NCI-H2196 (cell line): ENCODE measurements around the gene TSC2.

Experiments
- DNase-seq: peaks from one replicate; lab custom pipeline; 2025; ENCODE audit not compliant: unreplicated experiment; lab: John Stamatoyannopoulos, UW

TSC2 gene

GRCh38 chr16:2047330-2048115 is at the start of gene TSC2, which contains the start of gene NTHL1:
Gene TSC2, plus strand, starts transcription at chr16:2047985. Its CDS starts 631 bp downstream, at chr16:2048616.
Gene NTHL1, minus strand, starts transcription at chr16:2047834. Its CDS starts 11 bp downstream, at chr16:2047823.
- peak; percentile 97 for DNase-seq

DNA sequence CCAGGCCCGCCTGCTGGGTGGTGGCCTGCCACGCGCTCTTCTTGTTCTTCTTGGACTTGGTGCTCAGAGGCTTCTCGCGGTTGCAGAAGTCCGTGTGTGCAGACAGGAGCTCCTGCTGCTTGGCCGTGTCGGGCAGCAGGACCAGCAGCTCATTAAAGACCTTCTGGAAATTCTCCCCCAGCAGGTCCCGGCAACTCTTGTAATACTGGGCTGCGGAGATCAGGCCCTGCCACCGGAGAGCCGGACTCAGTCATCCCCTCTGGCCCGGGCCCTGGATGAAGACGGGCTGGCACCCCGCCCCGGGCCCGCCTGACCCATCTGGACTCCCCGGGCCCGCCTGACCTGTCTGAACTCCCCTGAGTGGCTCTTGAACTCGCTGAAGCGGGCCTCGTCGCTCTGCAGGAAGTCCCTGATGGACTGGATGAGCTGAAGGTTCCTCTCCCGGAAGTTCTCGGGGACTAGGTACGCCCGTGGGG is 49.4 kb upstream of the TSC2 start:
- DNase-seq: no peak

- no peak for DNase-seq
These were observed 48.7 kb upstream of the TSC2 start for GRCh38 chr16:1998852-1999801.

- DNase-seq: no peak
These were observed 47.8 kb upstream of the TSC2 start for GRCh38 chr16:1999866-2000514.

DNA sequence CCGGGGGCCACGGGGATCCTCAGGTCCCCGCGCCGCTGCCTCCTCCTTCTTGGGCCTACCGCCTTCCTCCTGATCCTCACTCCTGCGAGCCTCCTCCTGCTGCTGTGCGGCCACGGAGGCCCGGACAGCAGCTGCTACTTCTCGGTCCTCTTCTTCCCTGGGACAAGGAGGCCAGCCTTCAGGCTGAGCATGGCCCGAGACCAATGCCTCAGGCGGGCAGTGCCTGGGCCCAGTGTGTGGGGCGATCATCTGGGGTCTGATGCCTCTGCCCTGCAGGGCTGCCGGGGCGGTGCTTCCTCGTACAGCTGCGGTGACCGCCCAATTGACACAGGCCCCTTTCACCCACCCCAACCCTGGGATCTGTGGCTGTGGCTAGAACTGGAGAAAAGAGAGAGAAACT is 46.8 kb upstream of the TSC2 start:
- no peak for DNase-seq

GRCh38 chr16:2001456-2002355 is 46.1 kb upstream of the TSC2 start:
- DNase-seq: no peak

GRCh38 chr16:2002406-2003230 is 45.2 kb upstream of the TSC2 start:
- DNase-seq: no peak

DNA sequence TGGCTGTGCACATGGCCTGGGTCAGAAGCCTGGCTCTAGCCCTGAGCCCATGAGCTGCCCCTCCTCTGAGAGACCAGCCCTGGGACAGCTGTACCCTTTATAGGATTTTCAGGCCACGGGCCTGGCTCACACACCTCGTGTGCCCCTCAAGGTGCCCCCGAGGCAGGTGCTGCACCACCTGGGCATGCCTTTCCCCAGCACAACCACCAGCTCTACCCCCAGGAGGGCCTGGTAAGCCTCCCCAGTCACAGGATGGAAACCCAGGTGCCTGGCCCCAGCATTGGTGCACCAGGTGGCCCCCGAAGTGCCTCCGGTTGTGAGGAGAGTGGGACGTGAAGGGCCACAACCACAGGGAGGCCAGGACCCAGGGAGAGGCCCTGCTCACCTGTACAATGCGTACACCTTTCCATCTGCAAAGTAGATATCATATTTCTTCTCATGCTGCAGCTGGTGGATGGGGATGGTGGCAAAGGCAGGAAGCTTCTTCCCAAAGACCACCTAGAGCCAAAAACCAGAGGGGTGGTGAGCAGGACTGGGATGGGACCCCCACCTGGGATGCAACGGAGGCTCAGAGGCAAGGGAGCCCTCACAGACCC is 44.5 kb upstream of the TSC2 start:
- DNase-seq: no peak

GRCh38 chr16:2003827-2004641 is 43.8 kb upstream of the TSC2 start:
- peak; percentile 96 for DNase-seq

DNA sequence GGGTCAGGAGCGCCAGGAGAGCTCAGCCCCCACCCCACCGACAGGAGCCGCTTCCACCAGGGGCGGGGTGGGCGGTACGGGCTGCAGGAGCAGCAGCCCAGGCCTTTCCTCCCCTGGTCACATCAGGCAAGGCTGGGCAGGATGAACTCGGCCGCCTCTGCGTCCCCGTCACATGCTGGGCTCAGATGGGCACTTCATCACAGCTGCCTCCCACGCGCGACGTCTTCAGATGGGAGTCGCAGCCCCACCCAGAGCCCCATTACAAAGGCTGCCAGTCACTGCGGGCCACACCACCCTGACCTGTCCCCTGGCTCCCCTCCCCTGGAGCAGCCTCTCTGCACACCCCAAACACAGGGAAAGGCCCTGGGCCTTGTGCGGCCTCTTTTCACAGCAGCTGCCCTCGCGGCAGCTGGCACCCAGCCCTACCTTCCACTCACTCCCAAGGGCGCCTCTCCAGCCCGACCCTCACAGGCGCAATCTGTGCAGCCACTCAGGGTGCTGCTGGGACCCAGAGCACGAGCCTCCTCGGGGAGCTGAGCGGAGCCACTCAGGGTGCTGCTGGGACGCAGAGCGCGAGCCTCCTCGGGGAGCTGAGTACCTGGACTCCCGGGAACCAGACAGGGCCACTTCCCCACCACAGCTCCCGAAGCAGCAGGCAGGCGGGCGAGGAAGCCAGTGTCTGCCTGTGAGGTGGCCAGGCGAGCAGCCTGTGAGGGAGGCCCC is 42.8 kb upstream of the TSC2 start:
- peak; percentile 31 for DNase-seq

GRCh38 chr16:2005646-2006045 is 42.1 kb upstream of the TSC2 start:
- DNase-seq: no peak

GRCh38 chr16:2006317-2006716 is 41.5 kb upstream of the TSC2 start:
- DNase-seq: no peak

- no peak for DNase-seq
These were observed 40.5 kb upstream of the TSC2 start for GRCh38 chr16:2007081-2007836.

GRCh38 chr16:2008009-2008526 is 39.7 kb upstream of the TSC2 start:
- peak; percentile 79 for DNase-seq

DNA sequence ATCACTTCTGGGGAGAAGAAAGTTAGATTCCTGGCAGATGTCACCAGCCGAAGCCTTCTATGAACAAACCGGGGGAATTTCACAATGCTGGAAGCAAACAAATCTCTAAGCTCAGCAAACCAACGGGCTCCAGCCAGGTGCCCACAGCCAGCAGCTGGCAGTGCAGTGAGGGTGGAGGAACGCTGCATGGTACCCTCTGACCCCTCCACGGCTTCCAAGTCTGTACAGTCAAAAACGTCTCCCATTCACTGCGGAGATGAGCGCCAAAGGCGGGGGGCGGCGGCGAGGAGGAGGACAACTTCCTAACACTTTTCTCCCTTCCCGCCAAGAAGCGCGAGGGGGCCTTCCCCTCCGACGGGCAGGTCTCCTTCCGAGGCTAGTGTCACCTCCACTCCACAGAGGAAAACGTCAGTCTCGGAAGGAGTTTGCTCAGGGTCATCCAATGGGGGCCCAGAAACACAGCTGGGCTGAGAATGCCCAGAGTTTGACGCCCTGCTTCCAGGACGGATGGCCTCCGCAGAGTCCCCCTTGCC is 39.1 kb upstream of the TSC2 start:
- no peak for DNase-seq

- no peak for DNase-seq
These were observed 38.5 kb upstream of the TSC2 start for GRCh38 chr16:2009164-2009711.
